MCF 10A (cell line): ENCODE measurements around the gene SACM1L. TPM values are rescaled to one million over a fixed set of nuclear protein-coding genes. Genes with fewer than 3 reads are reported as not detected.

ENCODE experiments used
- total RNA-seq: library from RNA; stranded (reverse); gene quantifications from 2 replicates; pipeline ENCODE4 v1.2.3, GENCODE V29; 2022

Gene SACM1L
- total RNA-seq, 1 experiment from 2014 or later: 39.3 TPM

Other genes with a start within 250 kb of the SACM1L start
- 25.4 and 28.2 TPM in 2 replicates for gene LIMD1, start 94.6 kb upstream of the SACM1L start, total RNA-seq
- gene SLC6A20, start 107.1 kb downstream of the SACM1L start, total RNA-seq: not detected in 2 replicates
- gene LZTFL1, start 152.7 kb downstream of the SACM1L start, total RNA-seq: 30.5 and 39.5 TPM in 2 replicates
- gene CCR9, start 197.1 kb downstream of the SACM1L start, total RNA-seq: not detected in 2 replicates